Activated CD4-positive, alpha-beta T cell treated with anti-CD3 and anti-CD28 coated beads, Interleukin-2, amount 50 U/mL, for 16 hours (primary cell): ENCODE measurements around the gene LRRC3C.
"Not testable (repeated sequence)": the region's sequence is repeated elsewhere in the genome, so short reads cannot be mapped to it uniquely, and the experiment has no call there.

Experiments used
- DNase-seq: peaks from one replicate; pipeline ENCODE4 v3.0.0-alpha.2; 2020

The LRRC3C gene

GRCh38 chr17:39924691-39925055, 2.9 kb upstream of the LRRC3C start:
- no peak for DNase-seq

GRCh38 chr17:39925282-39926134, 2.0 kb upstream of the LRRC3C start:
- no peak for DNase-seq

GRCh38 chr17:39926135-39926587, 1.4 kb upstream of the LRRC3C start:
- DNase-seq, result no peak

- DNase-seq, result peak; percentile 75
These were observed 888 bp upstream of the LRRC3C start for GRCh38 chr17:39926588-39927100.

- DNase-seq, result no peak
These were observed 661 bp downstream of the LRRC3C start for GRCh38 chr17:39927929-39928857.

GRCh38 chr17:39928858-39929645, 1.5 kb downstream of the LRRC3C start:
- DNase-seq, result no peak

- no peak for DNase-seq
These were observed 2.3 kb downstream of the LRRC3C start for GRCh38 chr17:39929646-39930407.

- no peak for DNase-seq
These were observed 6.4 kb downstream of the LRRC3C start for GRCh38 chr17:39933912-39934311.

- DNase-seq, result no peak
These were observed 6.8 kb downstream of the LRRC3C start for GRCh38 chr17:39934324-39934723.

GRCh38 chr17:39935909-39936308, 8.4 kb downstream of the LRRC3C start:
- DNase-seq, result no peak

- DNase-seq, result no peak
These were observed 9.9 kb downstream of the LRRC3C start for GRCh38 chr17:39937447-39937846.

GRCh38 chr17:39938140-39938869, 10.8 kb downstream of the LRRC3C start:
- no peak for DNase-seq

- DNase-seq, result no peak
These were observed 11.6 kb downstream of the LRRC3C start for GRCh38 chr17:39939106-39939505.

GRCh38 chr17:39939588-39940419, 12.3 kb downstream of the LRRC3C start:
- peak; percentile 79 for DNase-seq

- no peak for DNase-seq
These were observed 16.3 kb downstream of the LRRC3C start for GRCh38 chr17:39943702-39944392.

GRCh38 chr17:39944393-39944711, 16.8 kb downstream of the LRRC3C start:
- no peak for DNase-seq

GRCh38 chr17:39946551-39947330, 19.2 kb downstream of the LRRC3C start:
- DNase-seq, result no peak

- DNase-seq, result not testable (repeated sequence)
These were observed 20.9 kb downstream of the LRRC3C start for GRCh38 chr17:39948489-39948828.

GRCh38 chr17:39949028-39949427, 21.5 kb downstream of the LRRC3C start:
- no peak for DNase-seq
